Measurements from ENCODE around the gene PRDM1. TPM values are rescaled to one million over a fixed set of nuclear protein-coding genes. Genes with fewer than 3 reads are reported as not detected.
A peak's percentile ranks its signal among the peaks of the same experiment; 100 is the strongest.
"Not testable (repeated sequence)": the region's sequence is repeated elsewhere in the genome, so short reads cannot be mapped to it uniquely, and the experiment has no call there.

The PRDM1 gene
- total and polyA plus RNA-seq, 4 donors: 1.3 to 6.6 (median 2.0) TPM

GRCh38 chr6:106141441-106142237 is 55.5 kb downstream of the PRDM1 start:
- no peaks in the 10 kb centered on the region for H3K36me3 ChIP-seq (ENCODE audit: control insufficient read depth, insufficient read depth, low read length)
- no peak overlapping the region for H3K4me3 ChIP-seq (ENCODE audit: low read depth, low read length)
- H3K27ac ChIP-seq (ENCODE audit: low read depth, low read length): no peak overlapping the region
- H3K9me3 ChIP-seq (ENCODE audit: control insufficient read depth, insufficient read depth, low read length): no peaks in the 10 kb centered on the region
- H3K27me3 ChIP-seq (ENCODE audit: control insufficient read depth, insufficient read depth, low read length): no peaks in the 10 kb centered on the region
- DNase-seq (ENCODE audit: low read depth in 4 of 6, low spot score in 6 of 6): no peak
- H3K4me1 ChIP-seq (ENCODE audit: control insufficient read depth, insufficient read depth, low read length): peaks cover 5% of the 10 kb centered on the region
- 95% methylated on average over 4 of the region's 9 CpGs for WGBS (ENCODE audit: insufficient coverage)

DNA sequence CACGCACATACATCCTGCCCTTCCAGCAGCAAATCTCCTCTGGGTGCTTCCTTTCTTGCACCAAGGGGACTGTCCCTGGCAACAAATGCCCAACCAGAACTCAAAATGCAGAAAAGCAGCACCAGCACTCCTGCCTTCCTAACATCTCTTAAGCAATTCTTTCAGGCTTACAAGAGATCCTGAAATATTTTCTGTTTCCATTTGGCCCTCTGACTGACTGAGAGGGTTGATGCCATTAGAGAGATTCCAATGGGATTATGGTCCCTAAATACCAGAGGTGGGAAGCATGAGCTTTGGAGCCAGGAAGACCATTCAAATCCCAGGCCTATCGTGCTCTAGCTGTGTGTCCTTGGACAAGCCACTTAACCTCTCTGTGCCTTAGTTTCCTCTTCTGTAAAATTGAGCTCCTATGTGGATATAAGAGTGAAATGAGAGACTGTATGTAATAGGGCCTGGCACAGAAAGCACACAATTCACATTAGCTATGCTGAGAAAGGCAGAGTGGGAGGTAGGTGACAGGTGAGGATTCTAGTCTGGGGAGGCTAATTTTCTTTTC is 56.8 kb downstream of the PRDM1 start:
- 73% methylated on average over 1 of the region's 2 CpGs for WGBS (ENCODE audit: insufficient coverage)
- no peaks in the 10 kb centered on the region for H3K9me3 ChIP-seq (ENCODE audit: control insufficient read depth, insufficient read depth, low read length)

DNA sequence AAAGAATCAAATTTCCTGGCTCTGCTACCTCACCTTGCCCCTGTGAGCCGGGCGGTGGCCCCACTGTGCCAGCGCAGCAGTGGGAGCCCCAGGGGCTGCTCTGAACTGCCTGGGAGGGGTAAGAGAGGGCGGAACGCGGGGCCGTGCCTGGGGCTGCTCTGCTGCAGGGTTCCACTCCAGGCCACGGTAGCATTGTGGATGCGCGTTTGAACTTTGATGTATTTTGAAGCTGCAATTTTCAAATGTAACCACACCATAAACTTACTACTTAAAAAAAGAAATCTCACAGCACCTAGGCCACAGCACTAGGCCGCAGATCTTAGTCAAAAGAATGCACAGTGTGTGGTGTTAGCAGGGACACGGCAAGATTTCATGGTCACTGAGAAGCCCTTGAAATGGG is 57.5 kb downstream of the PRDM1 start:
- no peak overlapping the region for H3K27ac ChIP-seq (ENCODE audit: low read depth, low read length)
- no peaks in the 10 kb centered on the region for H3K36me3 ChIP-seq (ENCODE audit: control insufficient read depth, insufficient read depth, low read length)
- peaks cover 5% of the 10 kb centered on the region for H3K4me1 ChIP-seq (ENCODE audit: control insufficient read depth, insufficient read depth, low read length)
- H3K27me3 ChIP-seq (ENCODE audit: control insufficient read depth, insufficient read depth, low read length): no peaks in the 10 kb centered on the region
- no peak for DNase-seq (ENCODE audit: low read depth in 4 of 6, low spot score in 6 of 6)
- 95% methylated on average over 3 of the region's 12 CpGs for WGBS (ENCODE audit: insufficient coverage)
- H3K9me3 ChIP-seq (ENCODE audit: control insufficient read depth, insufficient read depth, low read length): no peaks in the 10 kb centered on the region
- no peak overlapping the region for H3K4me3 ChIP-seq (ENCODE audit: low read depth, low read length)

More for the DNA sequence above, 56.8 kb downstream of the PRDM1 start:
- Histone ChIP-seq H3K27ac (ENCODE audit: low read depth, low read length) (no peak overlapping the region), H3K4me1 (ENCODE audit: control insufficient read depth, insufficient read depth, low read length) (peaks cover 5% of the 10 kb centered on the region), H3K27me3 (ENCODE audit: control insufficient read depth, insufficient read depth, low read length) (no peaks in the 10 kb centered on the region), H3K4me3 (ENCODE audit: low read depth, low read length) (no peak overlapping the region), H3K36me3 (ENCODE audit: control insufficient read depth, insufficient read depth, low read length) (no peaks in the 10 kb centered on the region)
- no peak for DNase-seq (ENCODE audit: low read depth in 4 of 6, low spot score in 6 of 6)

DNA sequence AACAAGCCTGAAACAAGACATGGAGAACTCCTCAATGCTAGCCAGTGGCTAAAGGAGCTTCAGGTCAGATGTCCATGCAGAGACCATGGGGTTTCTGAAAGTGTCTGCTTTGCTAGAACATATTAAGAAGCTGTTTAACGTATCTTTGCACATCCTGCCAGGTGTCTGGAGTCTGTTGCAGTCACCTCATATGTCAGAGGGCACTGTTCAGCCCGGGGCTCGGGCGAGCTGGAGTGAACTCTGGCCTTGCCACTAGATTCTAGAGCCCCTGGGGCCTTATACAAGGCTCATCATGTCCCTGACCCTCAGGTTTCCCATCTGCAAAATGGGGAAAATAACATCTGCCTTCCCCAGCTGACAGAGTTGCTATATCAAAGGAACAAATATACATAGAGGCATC is 59.0 kb downstream of the PRDM1 start:
- Histone ChIP-seq H3K27me3 (ENCODE audit: control insufficient read depth, insufficient read depth, low read length) (no peaks in the 10 kb centered on the region), H3K36me3 (ENCODE audit: control insufficient read depth, insufficient read depth, low read length) (no peaks in the 10 kb centered on the region), H3K4me1 (ENCODE audit: control insufficient read depth, insufficient read depth, low read length) (peaks cover 5% of the 10 kb centered on the region), H3K27ac (ENCODE audit: low read depth, low read length) (no peak overlapping the region), H3K9me3 (ENCODE audit: control insufficient read depth, insufficient read depth, low read length) (no peaks in the 10 kb centered on the region), H3K4me3 (ENCODE audit: low read depth, low read length) (no peak overlapping the region)
- WGBS (ENCODE audit: insufficient coverage): 76% methylated on average over 4 of the region's 4 CpGs
- no peak for DNase-seq (ENCODE audit: low read depth in 4 of 6, low spot score in 6 of 6)

GRCh38 chr6:106145741-106146227 is 59.6 kb downstream of the PRDM1 start:
- no peaks in the 10 kb centered on the region for H3K9me3 ChIP-seq (ENCODE audit: control insufficient read depth, insufficient read depth, low read length)

DNA sequence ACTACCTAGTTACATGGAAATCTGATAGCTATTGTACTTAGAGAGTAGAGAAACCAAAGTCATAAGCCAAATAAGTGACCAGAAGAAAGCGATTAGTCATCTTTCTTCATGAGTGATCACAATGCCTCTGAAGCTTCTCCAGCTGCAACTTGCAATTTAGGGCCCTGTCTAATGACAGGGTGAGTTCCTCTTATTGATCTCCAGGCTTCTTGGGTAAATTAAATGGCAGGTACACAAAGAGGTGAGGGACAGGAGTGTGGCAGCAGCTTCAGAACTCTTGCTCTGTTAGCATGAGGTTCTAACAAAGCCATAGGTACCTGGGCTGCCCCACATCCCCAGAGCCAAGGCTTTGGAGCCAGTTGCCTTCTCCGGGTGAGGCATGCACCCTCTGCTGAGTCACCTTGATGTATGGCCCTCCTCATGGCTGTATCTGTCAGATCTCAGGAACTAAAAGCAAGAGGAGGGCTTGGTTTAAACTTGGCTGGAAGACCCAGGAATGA is 60.8 kb downstream of the PRDM1 start:
- Histone ChIP-seq H3K4me3 (ENCODE audit: low read depth, low read length) (no peak overlapping the region), H3K4me1 (ENCODE audit: control insufficient read depth, insufficient read depth, low read length) (peaks cover 5% of the 10 kb centered on the region), H3K27ac (ENCODE audit: low read depth, low read length) (no peak overlapping the region), H3K36me3 (ENCODE audit: control insufficient read depth, insufficient read depth, low read length) (no peaks in the 10 kb centered on the region), H3K27me3 (ENCODE audit: control insufficient read depth, insufficient read depth, low read length) (no peaks in the 10 kb centered on the region), H3K9me3 (ENCODE audit: control insufficient read depth, insufficient read depth, low read length) (no peaks in the 10 kb centered on the region)
- no peak for DNase-seq (ENCODE audit: low read depth in 4 of 6, low spot score in 6 of 6)
- 86% methylated on average over 2 of the region's 2 CpGs for WGBS (ENCODE audit: insufficient coverage)

More at GRCh38 chr6:106145741-106146227, 59.6 kb downstream of the PRDM1 start:
- Histone ChIP-seq H3K4me3 (ENCODE audit: low read depth, low read length) (no peak overlapping the region), H3K4me1 (ENCODE audit: control insufficient read depth, insufficient read depth, low read length) (peaks cover 5% of the 10 kb centered on the region), H3K27ac (ENCODE audit: low read depth, low read length) (no peak overlapping the region), H3K27me3 (ENCODE audit: control insufficient read depth, insufficient read depth, low read length) (no peaks in the 10 kb centered on the region), H3K36me3 (ENCODE audit: control insufficient read depth, insufficient read depth, low read length) (no peaks in the 10 kb centered on the region)
- WGBS (ENCODE audit: insufficient coverage): 12% methylated on average over 6 of the region's 7 CpGs
- DNase-seq (ENCODE audit: low read depth in 4 of 6, low spot score in 6 of 6): peak in 1 of 6 donors; percentile 26

DNA sequence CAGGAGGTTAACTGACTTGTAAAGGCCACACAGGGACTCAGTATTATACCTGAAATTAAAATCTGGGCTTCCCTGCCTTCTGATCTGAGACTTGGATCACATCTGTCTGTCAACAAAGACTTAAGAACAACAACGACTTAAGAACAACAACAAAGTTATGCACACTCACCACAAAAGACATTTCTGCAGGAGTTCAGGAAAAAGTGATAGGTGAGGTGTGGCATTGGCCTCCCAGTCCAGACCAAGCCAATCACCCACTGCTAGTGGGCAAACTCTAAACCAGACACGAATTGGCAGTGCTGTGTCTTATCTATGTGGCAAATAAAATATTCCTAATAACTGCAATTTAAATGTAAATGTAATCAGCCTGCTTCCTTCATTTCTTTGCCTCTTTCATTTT is 61.3 kb downstream of the PRDM1 start:
- no CpG with 5 or more reads among the region's 2 CpGs for WGBS (ENCODE audit: insufficient coverage)
- Histone ChIP-seq H3K27me3 (ENCODE audit: control insufficient read depth, insufficient read depth, low read length) (no peaks in the 10 kb centered on the region), H3K4me3 (ENCODE audit: low read depth, low read length) (no peak overlapping the region), H3K9me3 (ENCODE audit: control insufficient read depth, insufficient read depth, low read length) (no peaks in the 10 kb centered on the region), H3K36me3 (ENCODE audit: control insufficient read depth, insufficient read depth, low read length) (no peaks in the 10 kb centered on the region), H3K27ac (ENCODE audit: low read depth, low read length) (no peak overlapping the region), H3K4me1 (ENCODE audit: control insufficient read depth, insufficient read depth, low read length) (peaks cover 5% of the 10 kb centered on the region)
- no peak for DNase-seq (ENCODE audit: low read depth in 4 of 6, low spot score in 6 of 6)

DNA sequence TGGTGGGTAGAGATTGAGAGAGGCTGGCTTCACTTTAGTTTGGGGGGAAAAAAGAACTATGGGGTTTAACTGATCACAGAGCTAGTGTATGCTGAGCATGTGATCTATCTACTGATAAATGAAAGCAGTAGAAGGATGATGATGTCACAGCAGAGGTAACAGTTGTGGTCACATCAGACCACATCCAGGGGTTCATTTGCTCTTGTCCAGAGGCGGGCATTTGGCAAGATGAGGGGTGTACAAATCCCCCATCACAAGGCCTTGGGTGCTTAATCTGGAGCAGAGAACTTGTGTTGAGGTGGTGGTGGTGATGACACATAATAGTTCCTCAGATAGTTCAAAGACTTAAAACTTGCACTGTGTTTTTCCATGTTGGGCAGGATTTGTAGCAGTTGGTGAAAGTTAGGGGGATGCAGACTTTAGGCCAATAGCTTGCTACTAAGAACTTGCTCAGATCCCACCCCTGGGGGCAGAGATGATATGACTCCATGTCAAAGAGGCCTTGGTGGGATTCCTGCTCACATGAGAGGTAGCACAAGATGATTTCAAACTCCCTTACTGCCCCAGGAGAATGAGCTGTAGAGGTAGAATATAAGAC is 63.4 kb downstream of the PRDM1 start:
- H3K27ac ChIP-seq (ENCODE audit: low read depth, low read length): no peak overlapping the region
- no CpG with 5 or more reads among the region's 1 CpG for WGBS (ENCODE audit: insufficient coverage)
- DNase-seq (ENCODE audit: low read depth in 4 of 6, low spot score in 6 of 6): no peak
- no peaks in the 10 kb centered on the region for H3K9me3 ChIP-seq (ENCODE audit: control insufficient read depth, insufficient read depth, low read length)
- no peak overlapping the region for H3K4me3 ChIP-seq (ENCODE audit: low read depth, low read length)
- H3K4me1 ChIP-seq (ENCODE audit: control insufficient read depth, insufficient read depth, low read length): peaks cover 5% of the 10 kb centered on the region
- no peaks in the 10 kb centered on the region for H3K27me3 ChIP-seq (ENCODE audit: control insufficient read depth, insufficient read depth, low read length)
- H3K36me3 ChIP-seq (ENCODE audit: control insufficient read depth, insufficient read depth, low read length): no peaks in the 10 kb centered on the region

DNA sequence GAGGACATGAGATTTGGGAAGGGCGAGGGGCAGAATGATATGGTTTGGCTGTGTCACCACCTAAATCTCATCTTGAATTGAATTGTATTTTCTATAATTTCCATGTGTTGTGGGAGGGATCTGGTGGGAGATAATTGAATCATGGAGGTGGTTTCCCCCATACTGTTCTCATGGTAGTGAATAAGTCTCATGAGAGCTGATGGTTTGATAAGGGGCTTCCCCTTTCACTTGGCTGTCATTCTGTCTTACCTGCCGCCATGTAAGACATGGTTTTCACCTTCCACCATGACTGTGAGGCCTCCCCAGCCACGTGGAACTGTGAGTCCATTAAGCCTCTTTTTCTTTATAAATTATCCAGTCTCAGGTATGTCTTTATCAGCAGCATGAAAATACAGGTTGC is 66.3 kb downstream of the PRDM1 start:
- WGBS (ENCODE audit: insufficient coverage): 100% methylated on average over 2 of the region's 3 CpGs
- not testable (repeated sequence) for DNase-seq (ENCODE audit: low read depth in 4 of 6, low spot score in 6 of 6); H3K27ac ChIP-seq (ENCODE audit: low read depth, low read length); H3K4me1 ChIP-seq (ENCODE audit: control insufficient read depth, insufficient read depth, low read length); H3K27me3 ChIP-seq (ENCODE audit: control insufficient read depth, insufficient read depth, low read length); H3K9me3 ChIP-seq (ENCODE audit: control insufficient read depth, insufficient read depth, low read length); H3K36me3 ChIP-seq (ENCODE audit: control insufficient read depth, insufficient read depth, low read length); H3K4me3 ChIP-seq (ENCODE audit: low read depth, low read length)

Measured in spinal cord (tissue), 10 donors.